Measurements from ENCODE around the gene ROR2.

ROR2 gene

DNA sequence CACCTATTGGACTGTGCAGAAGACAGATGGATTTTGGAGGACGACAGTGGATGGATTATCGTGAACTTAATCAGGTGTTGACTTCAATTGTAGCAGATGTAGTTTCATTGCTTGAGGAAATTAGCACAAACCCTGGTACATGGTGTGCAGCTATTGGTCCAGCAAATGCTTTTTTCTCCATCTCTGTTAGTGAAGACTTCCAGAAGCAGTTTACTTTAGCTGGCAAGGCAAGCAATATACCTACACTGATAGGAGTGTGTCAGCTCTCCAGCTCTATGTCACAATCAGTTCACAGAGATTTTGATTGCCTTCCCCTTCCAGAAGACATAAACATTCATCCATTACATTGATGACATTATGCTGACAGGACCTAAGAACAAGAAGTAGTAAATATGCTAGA, 35.7 kb upstream of the ROR2 start:
- TF ChIP-seq TAF1 (IDR thresholded peaks at IDR 0.05; ENCODE audit: borderline replicate concordance, insufficient read depth, low read length) (no peak), SIN3A (IDR thresholded peaks at IDR 0.05; ENCODE audit: borderline replicate concordance, insufficient read depth, low read length) (no peak), POLR2AphosphoS5 (IDR thresholded peaks at IDR 0.05; ENCODE audit: low read depth, low read length) (no peak), FOXP2 (optimal IDR thresholded peaks at IDR 0.05; ENCODE audit: borderline replicate concordance, extremely low read depth, extremely low read length, insufficient read depth) (no peak)
- TF ChIP-seq, protein P1, sequence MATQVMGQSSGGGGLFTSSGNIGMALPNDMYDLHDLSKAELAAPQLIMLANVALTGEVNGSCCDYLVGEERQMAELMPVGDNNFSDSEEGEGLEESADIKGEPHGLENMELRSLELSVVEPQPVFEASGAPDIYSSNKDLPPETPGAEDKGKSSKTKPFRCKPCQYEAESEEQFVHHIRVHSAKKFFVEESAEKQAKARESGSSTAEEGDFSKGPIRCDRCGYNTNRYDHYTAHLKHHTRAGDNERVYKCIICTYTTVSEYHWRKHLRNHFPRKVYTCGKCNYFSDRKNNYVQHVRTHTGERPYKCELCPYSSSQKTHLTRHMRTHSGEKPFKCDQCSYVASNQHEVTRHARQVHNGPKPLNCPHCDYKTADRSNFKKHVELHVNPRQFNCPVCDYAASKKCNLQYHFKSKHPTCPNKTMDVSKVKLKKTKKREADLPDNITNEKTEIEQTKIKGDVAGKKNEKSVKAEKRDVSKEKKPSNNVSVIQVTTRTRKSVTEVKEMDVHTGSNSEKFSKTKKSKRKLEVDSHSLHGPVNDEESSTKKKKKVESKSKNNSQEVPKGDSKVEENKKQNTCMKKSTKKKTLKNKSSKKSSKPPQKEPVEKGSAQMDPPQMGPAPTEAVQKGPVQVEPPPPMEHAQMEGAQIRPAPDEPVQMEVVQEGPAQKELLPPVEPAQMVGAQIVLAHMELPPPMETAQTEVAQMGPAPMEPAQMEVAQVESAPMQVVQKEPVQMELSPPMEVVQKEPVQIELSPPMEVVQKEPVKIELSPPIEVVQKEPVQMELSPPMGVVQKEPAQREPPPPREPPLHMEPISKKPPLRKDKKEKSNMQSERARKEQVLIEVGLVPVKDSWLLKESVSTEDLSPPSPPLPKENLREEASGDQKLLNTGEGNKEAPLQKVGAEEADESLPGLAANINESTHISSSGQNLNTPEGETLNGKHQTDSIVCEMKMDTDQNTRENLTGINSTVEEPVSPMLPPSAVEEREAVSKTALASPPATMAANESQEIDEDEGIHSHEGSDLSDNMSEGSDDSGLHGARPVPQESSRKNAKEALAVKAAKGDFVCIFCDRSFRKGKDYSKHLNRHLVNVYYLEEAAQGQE (IDR thresholded peaks at IDR 0.05; ENCODE audit: insufficient read depth in 1 of 2, low read depth in 2 of 2, low read length in 2 of 2): no peak

- no peak for TF ChIP-seq FOXP2 (optimal IDR thresholded peaks at IDR 0.05; ENCODE audit: borderline replicate concordance, extremely low read depth, extremely low read length, insufficient read depth)
- TF ChIP-seq, protein P1 (IDR thresholded peaks at IDR 0.05; ENCODE audit: insufficient read depth in 1 of 2, low read depth in 2 of 2, low read length in 2 of 2): no peak
- no peak for TF ChIP-seq POLR2AphosphoS5 (IDR thresholded peaks at IDR 0.05; ENCODE audit: low read depth, low read length)
Measured at GRCh38 chr9:91978740-91979414, 28.8 kb upstream of the ROR2 start.

GRCh38 chr9:91972711-91973110, 22.7 kb upstream of the ROR2 start:
- TF ChIP-seq, protein P1 (IDR thresholded peaks at IDR 0.05; ENCODE audit: insufficient read depth in 1 of 2, low read depth in 2 of 2, low read length in 2 of 2): no peak
- no peak for TF ChIP-seq SIN3A (IDR thresholded peaks at IDR 0.05; ENCODE audit: borderline replicate concordance, insufficient read depth, low read length)
- TF ChIP-seq TAF1 (IDR thresholded peaks at IDR 0.05; ENCODE audit: borderline replicate concordance, insufficient read depth, low read length): no peak
- no peak for TF ChIP-seq POLR2AphosphoS5 (IDR thresholded peaks at IDR 0.05; ENCODE audit: low read depth, low read length)
- no peak for TF ChIP-seq FOXP2 (optimal IDR thresholded peaks at IDR 0.05; ENCODE audit: borderline replicate concordance, extremely low read depth, extremely low read length, insufficient read depth)

DNA sequence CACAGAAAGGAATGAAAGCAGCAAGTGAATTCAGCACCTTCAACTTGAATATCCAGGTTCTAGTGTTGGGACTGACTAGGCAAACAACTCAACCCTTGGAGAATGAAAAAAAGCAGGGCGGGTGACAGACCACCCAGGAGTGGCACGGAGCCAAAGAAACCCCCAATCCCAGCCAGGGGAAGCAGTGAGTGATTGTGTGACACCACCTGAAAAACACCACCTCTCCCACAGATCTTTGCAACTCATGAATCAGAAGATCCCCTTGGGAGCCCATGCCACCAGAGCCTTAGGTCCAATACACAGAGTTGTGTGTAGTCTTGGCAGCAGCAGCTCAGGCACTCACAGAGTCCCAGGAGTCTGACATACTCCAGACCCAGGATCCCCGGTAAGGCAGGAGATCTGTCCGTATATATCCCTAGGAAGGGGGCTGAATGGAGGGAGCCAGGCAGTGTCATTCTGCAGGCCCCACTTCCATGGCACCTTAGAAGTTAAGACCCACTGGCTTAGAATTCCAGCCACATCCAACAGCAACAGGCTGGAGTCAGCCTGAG, 22.1 kb upstream of the ROR2 start:
- no peak for TF ChIP-seq SIN3A (IDR thresholded peaks at IDR 0.05; ENCODE audit: borderline replicate concordance, insufficient read depth, low read length)
- TF ChIP-seq TAF1 (IDR thresholded peaks at IDR 0.05; ENCODE audit: borderline replicate concordance, insufficient read depth, low read length): no peak
- TF ChIP-seq, protein P1 (IDR thresholded peaks at IDR 0.05; ENCODE audit: insufficient read depth in 1 of 2, low read depth in 2 of 2, low read length in 2 of 2): no peak
- no peak for TF ChIP-seq POLR2AphosphoS5 (IDR thresholded peaks at IDR 0.05; ENCODE audit: low read depth, low read length)
- TF ChIP-seq FOXP2 (optimal IDR thresholded peaks at IDR 0.05; ENCODE audit: borderline replicate concordance, extremely low read depth, extremely low read length, insufficient read depth): no peak
